GM18517 (cell line): ENCODE results near the gene RASL12.

Experiments used
- ATAC-seq: cut with Tn5 transposase; IDR thresholded peaks from one replicate; pipeline ENCODE4 v1.9.1; 2021; ENCODE audit warnings: mild to moderate bottlenecking, moderate library complexity; ENCODE audit not compliant: unreplicated experiment

The RASL12 gene

GRCh38 chr15:65092911-65093792 lies 25.4 kb upstream of the RASL12 start:
- no peak for ATAC-seq

DNA sequence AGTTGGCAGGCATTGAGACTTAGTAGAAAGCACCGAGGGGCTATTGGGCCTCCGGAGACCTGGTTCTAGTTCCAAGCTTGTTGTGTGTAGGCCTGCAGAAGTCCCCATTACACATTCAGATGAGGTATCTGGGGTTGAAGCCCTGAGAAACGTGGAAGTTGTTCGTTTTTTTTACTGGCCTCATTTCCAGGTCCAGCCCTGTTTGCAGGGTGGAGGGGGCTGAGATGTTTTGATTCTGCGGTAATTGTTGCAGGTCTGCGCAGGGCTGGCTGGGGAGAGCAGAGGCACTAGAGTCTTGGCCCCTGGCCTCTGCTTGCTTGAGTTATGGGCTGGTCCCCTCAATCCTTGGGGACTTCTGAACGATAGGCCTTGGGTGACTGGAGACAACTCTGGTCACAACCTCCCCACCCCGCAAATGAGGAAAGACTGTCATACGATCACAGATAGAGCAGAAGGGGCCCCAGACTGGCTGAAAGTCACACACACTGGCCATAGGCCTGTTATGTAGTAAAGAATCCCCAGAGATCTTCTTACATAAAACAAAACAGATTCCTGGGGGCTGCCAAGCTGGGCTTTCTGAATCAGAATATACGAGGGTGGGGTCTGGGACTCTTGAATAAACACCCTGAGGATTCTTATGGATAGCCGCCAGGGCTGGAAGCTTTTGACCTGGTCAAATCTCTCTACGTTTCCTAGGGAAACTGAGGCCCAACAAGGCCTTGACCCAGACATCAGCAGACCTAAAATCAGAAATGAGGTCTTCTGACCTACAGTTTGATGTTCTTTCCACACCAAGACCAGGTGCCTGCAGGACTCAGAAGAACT lies 24.4 kb upstream of the RASL12 start:
- no peak for ATAC-seq

- no peak for ATAC-seq
These were observed 21.5 kb upstream of the RASL12 start for GRCh38 chr15:65089206-65089824.

DNA sequence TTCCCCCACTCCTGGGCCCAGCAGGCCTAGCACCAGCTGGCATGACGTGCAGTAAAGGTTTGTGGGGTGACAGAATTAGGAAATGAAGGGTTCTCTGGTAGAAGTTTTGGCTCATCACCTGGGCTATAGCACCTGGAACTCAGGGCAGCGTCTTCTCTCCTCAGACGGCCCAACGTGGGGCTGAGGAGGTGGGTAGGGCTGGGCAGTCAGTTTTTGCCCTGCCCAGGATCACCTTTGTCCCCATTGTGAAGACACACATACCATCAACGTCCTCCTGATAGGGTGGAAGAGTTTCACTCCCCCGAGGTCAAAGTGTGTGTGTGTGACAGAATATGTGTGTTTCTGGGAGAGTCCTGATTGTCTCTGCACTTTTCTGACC lies 20.8 kb upstream of the RASL12 start:
- no peak for ATAC-seq

DNA sequence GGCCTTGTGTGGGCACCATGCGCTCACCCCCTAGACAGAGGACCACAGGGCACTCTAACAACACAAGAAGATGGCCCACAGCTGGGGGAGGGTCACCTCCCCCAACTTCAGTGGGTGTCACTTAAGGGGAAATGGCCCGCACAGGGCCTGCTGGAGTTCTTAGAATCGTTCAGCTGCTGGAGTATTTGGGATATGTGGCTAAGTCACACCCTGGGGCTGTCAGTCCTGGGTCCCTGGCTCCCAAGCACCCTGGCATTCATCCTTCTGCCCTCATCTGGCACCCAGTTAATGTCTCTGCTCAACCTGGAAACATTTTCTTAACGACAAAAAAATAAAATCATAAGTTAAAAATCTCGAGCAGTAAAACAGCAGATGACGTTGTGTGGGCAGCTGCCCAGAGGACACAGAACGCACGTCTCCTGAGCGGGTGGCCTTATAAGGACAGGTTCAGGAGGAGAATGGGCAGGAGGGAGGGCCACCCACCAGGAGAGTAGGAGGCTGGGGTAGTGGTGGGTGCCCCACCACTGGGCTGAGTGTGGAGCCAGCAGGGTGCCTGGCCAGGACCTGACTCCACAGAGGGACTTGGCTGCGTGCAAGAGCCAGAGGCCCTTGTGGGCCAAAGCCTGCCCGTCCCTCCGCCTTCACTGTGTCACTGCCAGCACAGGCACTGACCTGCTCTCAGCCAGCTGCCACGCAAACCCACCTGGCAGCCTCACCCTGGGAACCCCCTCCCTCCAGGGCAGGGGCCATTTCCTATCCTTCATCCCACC lies 20.3 kb upstream of the RASL12 start:
- ATAC-seq = no peak

DNA sequence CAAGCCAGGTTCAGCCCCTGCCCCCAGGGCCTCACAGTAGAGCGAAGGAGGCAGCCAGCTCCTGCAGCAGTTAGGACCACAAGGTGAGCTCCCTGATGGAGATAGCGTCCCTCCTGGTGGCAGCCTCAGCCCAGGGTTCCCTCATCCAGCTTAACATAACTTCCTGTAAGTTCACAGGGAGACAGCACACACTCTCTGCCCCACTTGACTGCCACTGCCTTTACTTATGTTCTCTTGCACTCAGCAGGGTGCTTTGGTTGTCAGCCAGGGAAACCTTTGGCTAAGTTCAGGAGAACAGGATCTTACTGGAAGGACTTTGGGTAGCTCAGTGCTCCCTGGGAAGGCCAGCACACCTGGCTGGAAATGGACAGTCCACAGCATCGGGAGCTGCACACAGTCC lies 19.6 kb upstream of the RASL12 start:
- ATAC-seq = no peak

- no peak for ATAC-seq
These were observed 18.9 kb upstream of the RASL12 start for GRCh38 chr15:65086680-65087111.

DNA sequence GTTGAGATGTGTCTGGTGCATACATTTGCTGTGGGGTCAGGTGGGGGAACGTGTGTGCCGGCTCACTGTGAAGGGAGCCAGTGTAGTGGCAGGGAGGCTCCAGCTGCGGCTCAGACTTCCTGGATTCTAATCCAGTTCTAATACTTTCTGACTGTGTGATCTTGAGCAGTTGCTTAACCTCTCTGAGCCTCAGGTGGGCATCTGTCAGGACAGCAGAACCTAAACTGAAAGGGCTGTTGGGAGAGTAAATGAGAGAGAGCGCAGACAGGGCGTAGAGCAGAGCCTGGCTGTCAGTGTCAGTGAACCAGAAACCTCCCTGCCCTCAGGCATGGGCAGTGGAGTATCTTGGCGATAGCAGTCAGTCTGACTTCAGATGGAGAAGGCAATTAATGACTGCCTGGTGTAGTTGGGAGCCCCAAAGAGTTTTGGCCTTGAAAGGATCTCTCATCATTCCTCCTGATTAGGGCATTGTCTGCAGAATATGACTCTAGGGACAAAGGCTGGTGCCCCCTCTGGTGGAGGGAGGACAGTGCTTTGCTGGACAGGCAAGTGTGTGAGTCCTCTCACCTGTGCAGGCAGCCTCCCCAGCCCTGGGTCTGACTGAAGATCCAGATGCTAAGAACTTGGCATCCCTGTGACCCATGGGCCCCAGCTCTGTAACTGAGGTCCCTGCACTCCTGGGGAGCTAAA lies 18.3 kb upstream of the RASL12 start:
- ATAC-seq = no peak

GRCh38 chr15:65085207-65085753 lies 17.5 kb upstream of the RASL12 start:
- ATAC-seq = no peak

- ATAC-seq = no peak
These were observed 16.9 kb upstream of the RASL12 start for GRCh38 chr15:65084500-65085206.

DNA sequence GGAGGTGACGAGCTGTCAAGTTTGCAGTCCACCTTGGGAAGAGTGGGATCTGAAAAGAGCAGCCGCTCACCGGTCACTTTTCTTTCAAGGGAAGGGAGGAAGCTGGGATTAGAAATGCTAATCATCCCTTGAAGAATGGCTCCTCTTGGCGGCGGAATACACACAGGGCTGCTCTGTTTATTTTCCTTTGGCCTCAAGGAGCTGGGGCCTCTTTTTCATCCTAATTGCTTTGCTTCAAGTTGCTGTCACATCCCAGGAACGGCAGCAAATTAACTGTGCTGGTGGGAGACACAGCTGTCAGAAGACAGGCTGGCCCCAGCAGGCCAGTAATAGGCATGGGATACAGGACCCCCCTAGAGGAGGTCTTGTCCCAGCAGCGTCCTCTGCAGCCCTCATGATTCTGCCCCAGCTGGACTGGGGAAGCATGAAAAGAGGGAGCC lies 15.5 kb upstream of the RASL12 start:
- ATAC-seq = no peak

DNA sequence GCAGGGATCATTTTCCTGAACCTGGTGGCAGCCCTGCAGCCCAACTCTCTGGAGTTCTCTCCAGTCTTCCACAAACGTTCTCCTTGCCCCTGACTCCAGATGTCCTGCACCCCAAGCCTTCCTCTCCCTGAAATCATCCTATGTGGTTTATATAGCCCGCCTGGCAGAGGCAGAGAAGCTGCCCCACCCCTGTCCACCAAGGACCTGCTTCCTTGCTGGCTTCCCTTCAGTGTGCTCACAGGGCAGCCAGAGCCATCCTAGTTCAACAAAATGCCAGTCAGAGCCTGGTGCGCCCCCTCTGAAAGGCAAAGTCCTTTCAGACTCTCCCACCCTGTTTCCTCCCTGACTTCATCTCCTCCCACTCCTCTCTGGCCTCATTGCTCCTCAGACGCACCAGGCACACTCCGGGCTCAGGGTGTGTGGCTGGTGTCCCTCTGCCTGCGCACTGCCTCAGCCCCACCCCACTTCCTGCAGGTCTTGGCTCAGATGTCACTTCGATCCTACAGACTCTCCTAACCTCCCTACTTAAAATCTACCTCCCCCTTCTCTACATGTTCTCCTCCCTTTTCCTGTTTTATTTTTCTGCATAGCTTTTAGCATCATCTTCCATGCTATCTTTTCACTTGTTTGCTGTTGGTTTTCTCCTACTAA lies 14.6 kb upstream of the RASL12 start:
- ATAC-seq = no peak

- ATAC-seq = no peak
These were observed 14.0 kb upstream of the RASL12 start for GRCh38 chr15:65081758-65082157.

DNA sequence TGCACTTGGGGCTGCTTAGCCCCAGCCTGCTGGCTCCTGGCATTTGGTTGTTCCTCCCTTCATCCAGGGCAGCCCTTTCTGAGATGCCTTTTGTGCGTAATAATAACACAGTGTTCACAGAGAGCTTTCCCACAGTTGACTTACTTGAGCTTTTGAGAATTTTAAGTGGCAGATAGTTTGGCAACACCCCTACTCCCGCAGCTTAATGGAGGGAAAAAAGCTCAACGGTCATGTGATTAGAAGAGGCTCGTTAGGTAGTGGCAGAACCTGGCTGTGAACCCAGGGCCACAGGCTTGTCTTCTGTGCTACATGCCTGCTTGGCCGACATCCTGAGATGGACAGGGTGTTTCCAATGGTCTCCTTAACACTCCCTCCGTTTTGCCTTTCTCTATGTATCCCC lies 13.5 kb upstream of the RASL12 start:
- ATAC-seq = no peak

- ATAC-seq = no peak
These were observed 11.8 kb upstream of the RASL12 start for GRCh38 chr15:65079580-65079979.

DNA sequence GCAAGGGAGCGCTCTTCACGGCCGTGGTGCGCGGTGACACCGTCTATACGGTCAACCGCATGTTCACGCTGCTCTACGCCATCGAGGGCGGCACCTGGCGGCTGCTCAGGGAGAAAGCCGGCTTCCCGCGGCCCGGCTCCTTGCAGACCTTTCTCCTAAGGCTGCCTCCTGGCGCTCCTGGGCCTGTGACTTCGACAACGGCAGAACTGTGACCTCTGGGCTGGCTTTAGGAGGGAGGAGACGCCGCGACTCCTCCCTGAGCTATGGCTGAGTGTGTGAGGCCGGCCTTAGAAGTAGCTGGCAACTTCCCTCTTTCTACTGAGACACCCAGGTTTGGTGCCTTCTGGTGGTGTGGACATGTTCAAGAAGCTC lies 10.2 kb upstream of the RASL12 start:
- ATAC-seq = no peak

DNA sequence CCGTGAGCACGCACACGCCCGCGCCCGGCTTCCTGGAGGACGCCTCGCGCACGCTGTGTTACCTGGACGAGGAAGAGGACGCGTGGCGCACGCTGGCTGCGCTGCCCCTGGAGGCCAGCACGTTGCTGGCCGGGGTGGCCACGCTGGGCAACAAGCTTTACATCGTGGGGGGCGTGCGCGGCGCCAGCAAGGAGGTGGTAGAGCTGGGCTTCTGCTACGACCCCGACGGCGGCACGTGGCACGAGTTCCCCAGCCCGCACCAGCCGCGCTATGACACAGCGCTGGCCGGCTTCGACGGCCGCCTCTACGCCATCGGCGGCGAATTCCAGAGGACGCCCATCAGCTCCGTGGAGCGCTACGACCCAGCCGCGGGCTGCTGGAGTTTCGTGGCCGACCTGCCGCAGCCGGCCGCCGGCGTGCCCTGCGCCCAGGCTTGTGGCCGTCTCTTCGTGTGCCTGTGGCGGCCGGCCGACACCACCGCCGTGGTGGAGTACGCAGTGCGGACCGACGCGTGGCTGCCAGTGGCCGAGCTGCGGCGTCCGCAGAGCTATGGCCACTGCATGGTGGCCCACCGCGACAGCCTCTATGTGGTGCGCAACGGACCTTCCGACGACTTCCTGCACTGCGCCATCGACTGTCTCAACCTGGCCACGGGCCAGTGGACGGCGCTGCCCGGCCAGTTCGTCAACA lies 9.6 kb upstream of the RASL12 start:
- no peak for ATAC-seq
